DOHH2 (cell line): Measurements from ENCODE around the gene NINJ2.
A peak's percentile ranks its signal among the peaks of the same experiment; 100 is the strongest.
"Not testable (repeated sequence)": the region's sequence is repeated elsewhere in the genome, so short reads cannot be mapped to it uniquely, and the experiment has no call there.

Source experiments
- H3F3A ChIP-seq: fragments of 200-600 bp; sonication (generic), shearing (Covaris generic); 2 replicates; pipeline ENCODE4 v1.6.0; 2016; ENCODE audit warnings: antibody characterized with exemption, mild to moderate bottlenecking; ENCODE audit not compliant: control insufficient read depth, insufficient read depth
- H3K27ac ChIP-seq: fragments of 200-600 bp; sonication (generic); 2 replicates; pipeline ENCODE4 v1.5.1; 2014; ENCODE audit warnings: low read depth, mild to moderate bottlenecking, low read length, moderate library complexity
- H3K27me3 ChIP-seq: fragments of 200-600 bp; sonication (generic); 2 replicates; pipeline ENCODE4 v1.6.1; 2014; ENCODE audit warnings: mild to moderate bottlenecking, low read length, mixed read lengths; ENCODE audit not compliant: control insufficient read depth
- H3K36me3 ChIP-seq: fragments of 200-600 bp; sonication (generic); 2 replicates; pipeline ENCODE4 v1.6.1; 2014; ENCODE audit warnings: mild to moderate bottlenecking, low read length, moderate library complexity, mixed read lengths; ENCODE audit not compliant: control insufficient read depth
- H3K4me1 ChIP-seq: fragments of 200-600 bp; sonication (generic); 2 replicates; pipeline ENCODE4 v1.6.1; 2014; ENCODE audit warnings: mild to moderate bottlenecking, low read length, mixed read lengths; ENCODE audit not compliant: control insufficient read depth
- H3K4me2 ChIP-seq: fragments of 200-600 bp; sonication (generic); 2 replicates; pipeline ENCODE4 v1.6.0; 2014; ENCODE audit warnings: mild to moderate bottlenecking, low read length, moderate library complexity
- H3K4me3 ChIP-seq: fragments of 200-600 bp; sonication (generic); 2 replicates; pipeline ENCODE4 v1.5.1; 2014; ENCODE audit warnings: mild to moderate bottlenecking, low read length, mixed read lengths
- H3K79me2 ChIP-seq: fragments of 200-600 bp; sonication (generic); 2 replicates; pipeline ENCODE4 v1.6.1; 2014; ENCODE audit warnings: mild to moderate bottlenecking, low read length, mixed read lengths; ENCODE audit not compliant: control insufficient read depth
- H3K9me2 ChIP-seq: fragments of 200-600 bp; sonication (generic); replicated peaks from 2 replicates; pipeline ENCODE4 v1.6.1; 2014; ENCODE audit warnings: mild to moderate bottlenecking, low read length, mixed read lengths; ENCODE audit not compliant: control insufficient read depth
- H3K9me3 ChIP-seq: fragments of 200-600 bp; sonication (generic); 2 replicates; pipeline ENCODE4 v1.6.1; 2014; ENCODE audit warnings: antibody characterized with exemption, low read length, mixed read lengths; ENCODE audit not compliant: control insufficient read depth, insufficient read depth
- H4K20me1 ChIP-seq: fragments of 200-600 bp; sonication (generic); 2 replicates; pipeline ENCODE4 v1.6.0; 2014; ENCODE audit warnings: low read depth, mild to moderate bottlenecking, antibody characterized with exemption, low read length, moderate library complexity; ENCODE audit not compliant: control insufficient read depth, insufficient read depth
- CTCF ChIP-seq: fragments of 200-600 bp; sonication (generic); IDR thresholded peaks from one replicate; pipeline ENCODE4 v1.5.1; 2014; ENCODE audit warnings: antibody characterized with exemption, mild to moderate bottlenecking, low read depth, low read length; ENCODE audit not compliant: poor library complexity, severe bottlenecking
- EZH2phosphoT487 ChIP-seq: fragments of 200-600 bp; sonication (generic); IDR thresholded peaks from 2 replicates; pipeline ENCODE4 v1.6.1; 2017; ENCODE audit warnings: borderline replicate concordance, mild to moderate bottlenecking, antibody characterized with exemption, low read length, moderate library complexity, mixed read lengths

NINJ2 gene

GRCh38 chr12:632102-632696, 31.0 kb downstream of the NINJ2 start:
- Histone ChIP-seq H3K9me3 (no peaks in the 10 kb centered on the region), H3K27me3 (no peaks in the 10 kb centered on the region), H3K27ac (no peak overlapping the region), H3K4me1 (peaks cover 41% of the 10 kb centered on the region), H3K36me3 (no peaks in the 10 kb centered on the region), H3K4me2 (no peak overlapping the region), H3K4me3 (no peak overlapping the region), H4K20me1 (no peaks in the 10 kb centered on the region), H3K9me2 (no peaks in the 10 kb centered on the region), H3F3A (0 out of 2 replicates have a peak, but pooled peaks cover 10% of the 10 kb centered on the region), H3K79me2 (no peaks in the 10 kb centered on the region)
- TF ChIP-seq EZH2phosphoT487: no peak
- no peak for TF ChIP-seq CTCF

DNA sequence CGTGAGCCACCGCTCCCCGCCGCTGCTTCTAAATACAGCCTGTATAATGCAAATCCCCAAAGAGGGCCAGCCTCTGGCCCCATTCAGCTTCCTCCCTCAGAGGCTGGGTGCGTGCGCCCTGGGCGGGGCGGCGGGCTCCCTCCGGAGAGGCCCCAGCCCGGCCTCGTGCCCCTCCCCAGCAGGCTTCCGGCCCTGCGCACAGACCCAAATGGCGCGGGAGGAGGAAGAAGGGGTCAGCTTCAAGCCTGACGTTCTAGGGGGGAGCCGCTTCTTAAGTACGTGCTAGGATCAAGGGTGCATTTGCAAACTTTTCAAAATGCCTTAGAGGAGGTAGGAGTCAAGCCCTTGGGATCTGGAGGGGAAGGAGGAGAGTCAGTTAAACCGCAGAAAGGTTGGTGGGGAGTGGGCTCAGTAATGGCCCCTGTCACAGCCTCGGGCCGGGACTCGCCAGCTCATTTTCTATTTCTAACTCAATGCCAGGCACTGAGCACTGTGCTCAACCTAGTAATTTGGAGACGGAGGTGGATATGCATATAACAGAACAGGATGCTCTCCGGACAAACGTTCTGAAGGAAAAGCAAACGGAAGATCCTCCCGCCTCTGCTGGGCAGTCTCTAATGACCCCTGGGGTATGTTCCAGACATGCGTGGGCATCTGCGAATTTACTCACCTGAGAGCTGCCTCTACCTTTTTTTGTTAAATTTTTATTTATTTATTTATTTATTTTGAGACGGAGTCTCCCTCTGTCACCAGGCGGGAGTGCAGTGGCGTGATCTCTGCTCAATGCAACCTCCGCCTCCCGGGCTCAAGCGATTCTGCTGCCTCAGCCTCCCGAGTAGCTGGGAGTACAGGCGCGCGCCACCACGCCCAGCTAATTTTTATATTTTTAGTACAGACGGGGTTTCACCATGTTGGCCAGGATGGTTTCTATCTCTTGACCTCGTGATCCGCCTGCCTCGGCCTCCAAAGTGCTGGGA, 32.3 kb downstream of the NINJ2 start:
- Histone ChIP-seq H4K20me1 (no peaks in the 10 kb centered on the region), H3K27me3 (no peaks in the 10 kb centered on the region), H3K4me2 (peak overlapping the region; percentile 68), H3K4me3 (peak overlapping the region; percentile 67), H3K27ac (peak overlapping the region; percentile 30; the same call in 1 of the 2 replicates), H3K9me2 (no peaks in the 10 kb centered on the region), H3K9me3 (no peaks in the 10 kb centered on the region), H3K36me3 (no peaks in the 10 kb centered on the region), H3K4me1 (peaks cover 36% of the 10 kb centered on the region), H3K79me2 (no peaks in the 10 kb centered on the region), H3F3A (0 out of 2 replicates have a peak, but pooled peaks cover 13% of the 10 kb centered on the region)
- TF ChIP-seq EZH2phosphoT487 (no peak), CTCF (no peak)

- Histone ChIP-seq H3F3A (0 out of 2 replicates have a peak, but pooled peaks cover 13% of the 10 kb centered on the region), H3K4me1 (peaks cover 36% of the 10 kb centered on the region)
- H3K27me3 ChIP-seq, H3K4me2 ChIP-seq, H3K36me3 ChIP-seq, H3K4me3 ChIP-seq, H3K79me2 ChIP-seq, H4K20me1 ChIP-seq, H3K9me3 ChIP-seq, H3K9me2 ChIP-seq, H3K27ac ChIP-seq: not testable (repeated sequence)
These were observed 34.5 kb downstream of the NINJ2 start for GRCh38 chr12:628742-629078.
